NB4 (cell line): Measurements from ENCODE around the gene SHLD1.
A peak's percentile ranks its signal among the peaks of the same experiment; 100 is the strongest.

Source experiments
- DNase-seq: peaks from one replicate; pipeline ENCODE4 v3.0.0; 2010; ENCODE audit warnings: low read depth
- H3K4me3 ChIP-seq: one replicate; pipeline ENCODE4 v1.5.1; 2011; ENCODE audit warnings: mild to moderate bottlenecking, low read depth, low read length, moderate library complexity
- MAX ChIP-seq: IDR thresholded peaks from 2 replicates; pipeline ENCODE4 v1.6.1; 2011; ENCODE audit warnings: low read depth, low read length
- MYC ChIP-seq: IDR thresholded peaks from 2 replicates; pipeline ENCODE4 v1.6.1; 2011; ENCODE audit warnings: low read depth, low read length
- POLR2A ChIP-seq: IDR thresholded peaks from 2 replicates; pipeline ENCODE4 v1.6.1; 2011; ENCODE audit warnings: mild to moderate bottlenecking; ENCODE audit not compliant: insufficient read length; ENCODE audit errors: extremely low read depth
- TF ChIP-seq, protein P1 (sequence below): IDR thresholded peaks from one replicate; pipeline ENCODE4 v1.5.1; 2012; ENCODE audit warnings: low read depth, low read length

Gene SHLD1

GRCh38 chr20:5821627-5822215, 71.5 kb downstream of the SHLD1 start:
- H3K4me3 ChIP-seq = no peak overlapping the region
- no peak for TF ChIP-seq MAX
- TF ChIP-seq, protein P1, sequence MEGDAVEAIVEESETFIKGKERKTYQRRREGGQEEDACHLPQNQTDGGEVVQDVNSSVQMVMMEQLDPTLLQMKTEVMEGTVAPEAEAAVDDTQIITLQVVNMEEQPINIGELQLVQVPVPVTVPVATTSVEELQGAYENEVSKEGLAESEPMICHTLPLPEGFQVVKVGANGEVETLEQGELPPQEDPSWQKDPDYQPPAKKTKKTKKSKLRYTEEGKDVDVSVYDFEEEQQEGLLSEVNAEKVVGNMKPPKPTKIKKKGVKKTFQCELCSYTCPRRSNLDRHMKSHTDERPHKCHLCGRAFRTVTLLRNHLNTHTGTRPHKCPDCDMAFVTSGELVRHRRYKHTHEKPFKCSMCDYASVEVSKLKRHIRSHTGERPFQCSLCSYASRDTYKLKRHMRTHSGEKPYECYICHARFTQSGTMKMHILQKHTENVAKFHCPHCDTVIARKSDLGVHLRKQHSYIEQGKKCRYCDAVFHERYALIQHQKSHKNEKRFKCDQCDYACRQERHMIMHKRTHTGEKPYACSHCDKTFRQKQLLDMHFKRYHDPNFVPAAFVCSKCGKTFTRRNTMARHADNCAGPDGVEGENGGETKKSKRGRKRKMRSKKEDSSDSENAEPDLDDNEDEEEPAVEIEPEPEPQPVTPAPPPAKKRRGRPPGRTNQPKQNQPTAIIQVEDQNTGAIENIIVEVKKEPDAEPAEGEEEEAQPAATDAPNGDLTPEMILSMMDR = no peak
- TF ChIP-seq POLR2A = no peak
- TF ChIP-seq MYC = no peak
- no peak for DNase-seq

- TF ChIP-seq MYC (no peak), POLR2A (no peak), MAX (no peak)
- TF ChIP-seq, protein P1 = no peak
- DNase-seq = peak; percentile 66
- no peak overlapping the region for H3K4me3 ChIP-seq
These were observed 72.4 kb downstream of the SHLD1 start for GRCh38 chr20:5822569-5822968.

GRCh38 chr20:5825130-5825719, 75.0 kb downstream of the SHLD1 start:
- DNase-seq = no peak
- no peak for TF ChIP-seq POLR2A
- TF ChIP-seq MAX = no peak
- no peak for TF ChIP-seq MYC
- TF ChIP-seq, protein P1 = no peak
- no peak overlapping the region for H3K4me3 ChIP-seq

DNA sequence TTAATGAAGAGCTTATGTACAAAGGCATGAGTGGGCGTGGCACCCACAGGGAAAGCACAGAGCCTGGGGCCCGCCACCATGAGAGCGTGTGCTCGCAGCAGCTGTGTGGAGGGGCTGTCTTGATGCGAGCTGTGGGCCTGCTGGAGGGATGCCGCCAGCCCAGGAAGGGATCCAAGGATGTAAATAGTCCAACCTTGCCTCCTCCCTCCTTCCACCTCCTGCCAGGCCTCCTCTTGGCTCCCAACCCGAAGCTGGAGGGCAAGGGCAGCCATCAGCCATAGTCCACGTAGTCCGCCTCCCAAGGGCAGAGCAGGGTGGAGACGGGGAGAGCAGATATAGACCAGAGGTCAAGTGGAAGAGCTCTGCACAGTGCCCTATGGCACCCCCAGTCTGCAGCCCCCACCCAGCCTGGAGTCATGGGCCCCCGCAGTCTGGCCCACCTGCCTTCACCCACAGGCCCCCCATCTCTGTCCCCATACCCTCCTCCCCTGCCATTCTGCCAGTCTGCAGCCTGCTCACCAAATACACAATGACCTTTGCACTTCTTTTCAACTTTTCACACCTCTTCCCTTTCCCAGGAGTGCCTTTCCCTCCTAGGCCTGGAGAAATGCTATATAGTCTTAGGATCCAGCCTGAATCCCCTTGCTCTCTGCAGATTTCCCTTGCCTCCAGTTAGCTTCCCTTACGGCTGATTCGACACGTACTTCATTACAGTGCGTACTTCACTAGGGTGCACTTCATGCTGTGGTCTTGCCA, 77.1 kb downstream of the SHLD1 start:
- no peak for DNase-seq
- no peak overlapping the region for H3K4me3 ChIP-seq
- TF ChIP-seq, protein P1 = no peak
- TF ChIP-seq POLR2A = no peak
- TF ChIP-seq MAX = no peak
- TF ChIP-seq MYC = no peak

DNA sequence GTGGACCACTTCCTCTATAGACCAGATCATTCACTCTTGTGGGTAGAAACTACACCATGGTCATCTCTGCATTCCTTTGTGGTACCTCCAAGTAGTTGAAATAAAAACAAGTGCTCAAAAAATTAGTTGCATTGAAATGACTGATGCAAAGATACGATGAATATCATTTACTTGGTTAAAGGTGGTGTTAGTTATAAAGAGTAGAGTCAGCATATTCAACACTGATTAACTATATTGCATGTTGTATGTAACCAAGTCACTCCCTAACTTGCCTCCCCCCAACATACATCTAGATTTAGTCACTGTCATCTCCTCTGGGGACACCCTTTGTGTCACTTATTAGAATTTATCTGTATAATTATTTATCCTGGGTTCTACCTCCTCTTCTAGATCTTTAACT, 77.7 kb downstream of the SHLD1 start:
- TF ChIP-seq POLR2A = no peak
- no peak for TF ChIP-seq MYC
- no peak for DNase-seq
- no peak overlapping the region for H3K4me3 ChIP-seq

GRCh38 chr20:5829241-5829809, 79.1 kb downstream of the SHLD1 start:
- DNase-seq = no peak
- H3K4me3 ChIP-seq = no peak overlapping the region
- TF ChIP-seq, protein P1 = no peak
- TF ChIP-seq MAX (no peak), POLR2A (no peak), MYC (no peak)
